Measurements from ENCODE around the gene ZNF503.

ZNF503 gene, protein sequence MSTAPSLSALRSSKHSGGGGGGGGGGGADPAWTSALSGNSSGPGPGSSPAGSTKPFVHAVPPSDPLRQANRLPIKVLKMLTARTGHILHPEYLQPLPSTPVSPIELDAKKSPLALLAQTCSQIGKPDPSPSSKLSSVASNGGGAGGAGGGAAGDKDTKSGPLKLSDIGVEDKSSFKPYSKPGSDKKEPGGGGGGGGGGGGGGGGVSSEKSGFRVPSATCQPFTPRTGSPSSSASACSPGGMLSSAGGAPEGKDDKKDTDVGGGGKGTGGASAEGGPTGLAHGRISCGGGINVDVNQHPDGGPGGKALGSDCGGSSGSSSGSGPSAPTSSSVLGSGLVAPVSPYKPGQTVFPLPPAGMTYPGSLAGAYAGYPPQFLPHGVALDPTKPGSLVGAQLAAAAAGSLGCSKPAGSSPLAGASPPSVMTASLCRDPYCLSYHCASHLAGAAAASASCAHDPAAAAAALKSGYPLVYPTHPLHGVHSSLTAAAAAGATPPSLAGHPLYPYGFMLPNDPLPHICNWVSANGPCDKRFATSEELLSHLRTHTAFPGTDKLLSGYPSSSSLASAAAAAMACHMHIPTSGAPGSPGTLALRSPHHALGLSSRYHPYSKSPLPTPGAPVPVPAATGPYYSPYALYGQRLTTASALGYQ

DNA sequence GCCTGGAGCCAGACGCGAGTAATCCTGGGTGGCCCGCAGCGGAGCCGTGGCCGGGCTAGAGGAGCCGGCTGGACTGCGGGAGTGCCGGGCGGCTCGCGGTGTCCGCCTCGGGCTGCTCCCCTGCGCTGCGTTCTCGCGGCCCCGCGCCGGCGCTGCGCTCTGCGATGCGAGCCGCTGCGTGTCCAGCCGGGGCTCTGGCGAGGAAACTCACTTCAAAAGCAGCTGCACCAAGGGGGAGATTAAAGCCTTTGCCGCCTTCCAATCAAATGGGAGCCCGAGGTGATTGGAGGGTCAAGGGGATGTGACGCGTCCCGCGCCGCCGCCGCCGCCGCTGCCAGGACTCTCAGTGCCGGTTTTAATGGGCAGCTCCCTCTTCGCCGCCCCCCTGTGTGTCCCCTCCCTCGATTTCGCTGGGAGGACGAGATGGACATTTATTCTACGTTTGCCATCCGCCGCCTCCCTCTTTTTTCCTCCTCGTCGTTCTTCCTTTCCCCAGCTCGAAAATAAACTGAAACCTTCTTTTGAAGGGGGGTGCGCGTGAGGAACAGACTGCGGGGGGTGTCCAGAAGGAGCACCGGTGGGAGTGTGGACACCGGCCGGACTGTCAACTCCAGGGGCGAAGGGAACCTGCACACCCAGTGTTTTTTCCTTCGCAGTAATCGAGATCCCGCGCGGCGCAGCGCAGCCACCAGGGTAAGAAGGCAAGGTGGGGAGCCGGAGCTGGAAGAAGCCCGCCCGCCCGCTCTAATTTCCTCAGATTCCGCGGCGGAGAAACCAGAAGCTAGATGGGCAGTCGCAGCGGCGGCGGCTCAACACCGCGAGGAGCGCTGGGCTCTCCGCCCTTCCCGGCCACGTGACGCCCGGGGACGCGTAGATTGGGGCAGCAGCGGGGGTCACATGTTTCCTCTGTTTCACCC, at the start of gene ZNF503:
Gene ZNF503, minus strand, starts transcription at position 196 of the 917 bp plus-strand sequence. CDS start 345 bp downstream, outside the sequence.
- DNase-seq: peak; percentile 35

DNA sequence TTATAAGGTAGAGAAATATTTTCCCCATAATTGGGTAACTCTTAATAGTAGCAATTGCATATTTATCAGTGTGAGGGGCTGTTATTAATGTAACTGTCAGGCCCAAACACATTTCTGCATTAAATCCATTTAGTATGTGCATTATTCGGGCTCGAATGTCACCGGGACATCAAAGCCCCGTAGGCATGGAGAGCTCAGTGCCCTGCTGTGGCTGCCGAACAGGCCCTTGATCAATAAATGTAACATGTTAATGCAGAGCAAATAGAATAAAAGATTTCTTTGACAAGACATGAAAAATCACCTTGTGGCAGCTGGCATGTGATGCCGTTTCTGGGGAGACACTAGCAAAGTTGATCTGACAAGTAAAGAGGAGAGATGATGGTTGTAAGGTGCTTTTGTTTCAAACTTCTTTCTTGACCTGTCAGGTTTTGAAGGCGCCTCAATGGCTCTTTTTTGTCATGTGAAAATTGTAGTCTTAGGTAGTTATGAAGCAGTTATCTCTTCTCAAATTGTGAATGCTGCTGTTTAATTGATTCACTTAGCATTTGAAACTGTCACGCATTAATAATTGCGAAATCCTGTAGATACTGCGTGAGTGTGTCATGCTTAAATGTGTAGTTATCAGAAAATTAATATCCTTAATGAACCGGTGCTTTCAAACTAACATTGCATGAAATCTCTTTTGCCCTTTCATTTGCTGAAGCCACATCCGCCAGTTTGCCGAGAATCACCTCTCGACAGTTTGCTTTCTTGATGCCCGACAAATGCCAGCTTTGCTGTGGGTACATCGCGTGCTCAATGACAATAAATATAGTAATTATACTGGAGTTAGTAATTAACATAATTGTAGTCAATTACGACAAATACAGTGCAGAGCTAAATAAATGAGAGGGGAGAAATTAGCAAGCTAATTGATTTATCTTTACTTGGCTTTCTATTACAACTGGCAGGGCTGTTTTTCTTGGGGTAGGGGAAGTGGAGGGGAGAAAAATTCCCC, 49.4 kb upstream of the ZNF503 start:
- no peak for DNase-seq

DNA sequence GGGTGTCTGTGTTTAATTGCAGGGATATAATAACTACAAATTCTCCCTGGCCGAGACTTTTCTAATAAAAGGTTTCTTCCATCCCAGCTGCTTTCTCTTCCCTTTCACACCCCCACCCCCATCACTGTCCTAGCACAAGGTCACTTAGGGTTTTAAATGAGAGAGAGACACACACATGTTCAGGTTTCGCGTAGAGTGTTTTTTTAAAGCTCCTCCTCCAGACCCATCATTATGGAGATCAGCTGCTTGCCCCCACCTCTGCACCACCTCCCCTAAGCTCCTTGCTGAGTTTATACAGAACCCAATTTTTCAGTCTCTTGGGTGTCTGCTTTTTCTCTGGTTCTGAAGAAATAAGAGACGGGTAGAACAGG, 48.5 kb upstream of the ZNF503 start:
- no peak for DNase-seq

DNA sequence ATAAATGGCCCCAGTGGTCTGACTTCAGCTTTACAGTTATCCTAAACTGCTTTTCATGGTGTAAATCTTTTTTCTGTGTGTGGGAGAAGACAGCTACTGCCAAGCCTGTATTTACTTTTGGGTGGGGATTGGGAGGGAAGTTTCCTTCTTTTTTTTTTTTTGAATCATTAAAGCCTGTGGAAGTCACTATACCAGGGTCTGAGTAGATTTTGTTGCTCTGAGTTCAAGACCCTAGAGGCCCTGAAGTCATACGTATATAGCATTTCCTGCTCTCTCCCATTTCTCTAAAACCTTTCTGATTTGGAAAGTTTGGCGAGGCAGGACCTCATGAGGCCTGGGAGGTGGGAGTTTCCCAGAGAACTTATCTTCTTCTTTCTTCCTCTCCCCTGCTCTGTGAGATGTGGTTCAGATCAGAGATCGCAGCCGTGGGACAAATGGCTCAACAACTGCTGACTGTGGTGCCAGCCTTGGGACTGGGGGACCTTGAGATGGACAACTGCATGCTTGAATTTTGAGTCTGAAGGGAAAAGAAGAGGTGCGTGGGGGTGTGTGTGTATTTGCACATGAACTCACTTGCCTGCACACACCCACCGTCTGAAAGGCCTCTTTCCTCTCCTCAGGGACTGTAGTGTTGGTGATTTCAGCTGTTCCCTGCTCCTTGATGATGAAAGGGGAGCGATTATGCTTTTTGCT, 48.0 kb upstream of the ZNF503 start:
- no peak for DNase-seq

DNA sequence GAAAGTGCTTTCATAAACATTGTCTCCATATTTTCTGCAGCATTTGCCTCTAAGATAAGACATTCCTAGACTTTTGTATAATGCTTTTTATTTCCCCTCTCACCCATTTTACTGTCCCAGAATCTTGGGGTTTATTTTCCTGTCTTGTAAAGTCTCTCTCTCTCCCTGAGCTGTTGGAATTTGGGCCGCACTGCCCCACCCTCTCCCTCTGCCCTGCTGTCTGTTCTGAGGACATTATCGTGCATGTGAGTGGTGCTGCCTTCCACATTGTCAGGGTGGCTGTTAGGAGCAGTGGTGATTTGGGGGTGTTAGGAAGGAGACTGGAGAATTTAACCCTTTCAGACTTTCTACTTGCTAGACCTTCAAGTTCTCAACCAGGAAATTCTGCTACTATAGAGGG, 46.6 kb upstream of the ZNF503 start:
- DNase-seq: no peak

DNA sequence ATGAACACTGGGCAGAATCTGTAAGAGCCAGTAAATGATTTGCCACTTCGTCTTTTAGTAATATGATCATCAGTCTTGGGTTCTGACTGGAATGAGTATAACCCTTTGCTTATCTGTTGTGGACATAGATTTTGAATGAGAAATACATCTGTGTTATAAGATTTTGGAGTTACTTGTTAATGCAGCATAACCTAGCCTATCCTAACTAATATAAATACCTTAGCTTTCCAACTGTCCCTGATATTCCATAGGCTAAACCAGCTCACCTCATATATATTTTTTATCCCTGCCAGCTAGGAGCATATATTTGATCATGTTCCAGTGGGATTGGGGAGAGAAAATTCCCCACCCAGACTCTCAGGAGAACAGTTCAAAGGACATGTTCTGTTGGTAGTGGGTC, 44.9 kb upstream of the ZNF503 start:
- DNase-seq: no peak

DNA sequence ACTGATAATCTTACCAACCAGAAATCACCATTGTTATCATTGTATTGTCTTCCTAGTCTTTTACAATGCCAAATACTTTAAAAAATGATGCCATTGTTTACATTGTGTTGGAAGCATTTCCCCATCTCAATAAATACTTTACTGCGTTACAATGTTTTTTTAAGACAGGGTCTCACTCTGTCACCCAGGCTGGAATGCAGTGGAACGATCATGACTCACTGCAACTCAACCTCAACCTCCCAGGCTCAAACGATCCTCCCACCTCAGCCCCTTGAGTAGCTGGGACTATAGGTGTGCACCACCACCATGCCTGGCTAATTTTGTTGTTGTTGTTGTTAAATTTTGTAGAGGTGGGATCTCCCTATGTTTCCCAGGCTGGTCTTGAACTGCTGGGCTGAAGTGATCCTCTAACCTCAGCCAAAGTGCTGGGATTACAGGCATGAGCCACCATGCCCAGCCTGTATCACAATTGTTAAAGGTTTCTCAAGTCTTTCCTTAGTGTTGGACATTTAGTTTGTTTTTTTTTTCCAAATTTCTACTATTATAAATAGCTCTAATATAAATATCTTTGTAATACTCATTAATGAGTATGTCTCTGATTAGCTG, 43.3 kb upstream of the ZNF503 start:
- no peak for DNase-seq

DNA sequence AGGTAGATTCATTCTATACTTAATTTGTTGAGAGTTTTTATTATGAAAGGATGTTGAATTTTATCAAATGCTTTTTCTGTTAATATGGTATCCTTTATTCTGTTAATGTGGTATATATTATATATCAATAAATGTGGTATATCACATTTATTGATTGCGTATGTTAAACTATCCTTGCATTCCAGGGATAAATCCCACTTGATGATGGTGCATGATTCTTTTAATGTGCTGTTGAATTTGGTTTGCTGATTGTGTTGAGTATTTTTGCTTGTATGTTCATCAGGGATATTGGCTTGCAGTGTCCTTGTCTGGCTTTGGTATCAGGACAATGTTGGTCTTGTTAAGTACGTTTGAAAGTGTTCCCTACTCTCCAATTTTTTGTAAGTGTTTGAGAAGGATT, 41.8 kb upstream of the ZNF503 start:
- no peak for DNase-seq

DNA sequence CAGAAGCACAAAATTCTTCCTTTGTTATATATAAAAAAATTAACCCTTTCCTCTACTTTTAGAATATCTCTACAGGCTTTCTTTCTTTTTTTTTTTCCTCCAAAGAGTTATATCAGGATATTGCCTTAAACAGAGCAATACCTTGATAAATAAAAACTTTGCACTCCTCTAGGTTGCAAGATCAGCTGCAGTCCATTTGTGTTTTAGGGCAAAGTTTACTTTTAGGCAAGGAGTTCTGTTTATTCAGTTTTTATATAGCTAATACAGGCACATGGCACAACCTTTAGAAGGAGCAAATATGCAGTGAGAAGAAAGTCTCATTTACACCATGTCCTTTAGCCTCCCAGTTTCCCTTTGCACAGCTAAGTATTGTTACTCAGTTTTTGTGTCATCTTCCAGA, 40.1 kb upstream of the ZNF503 start:
- no peak for DNase-seq

DNA sequence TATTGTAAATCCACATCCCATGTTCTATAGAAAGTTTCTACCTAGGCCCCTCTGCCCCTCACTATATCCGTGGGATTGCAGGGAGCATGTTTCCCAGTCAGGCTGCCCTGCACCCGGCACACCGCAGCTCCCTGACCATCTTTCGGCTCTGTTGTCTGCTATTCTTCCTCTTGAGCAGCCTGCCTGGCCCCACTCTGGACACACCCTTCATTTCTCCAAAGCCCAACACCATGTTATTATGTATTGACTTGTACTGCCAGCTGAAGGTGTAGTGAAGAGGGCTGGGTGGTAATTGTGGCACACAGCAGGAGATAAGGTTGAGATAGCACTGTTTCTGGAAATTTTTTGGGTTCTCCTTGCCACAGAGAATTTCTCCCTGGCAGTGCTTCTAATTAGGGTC, 39.6 kb upstream of the ZNF503 start:
- no peak for DNase-seq

DNA sequence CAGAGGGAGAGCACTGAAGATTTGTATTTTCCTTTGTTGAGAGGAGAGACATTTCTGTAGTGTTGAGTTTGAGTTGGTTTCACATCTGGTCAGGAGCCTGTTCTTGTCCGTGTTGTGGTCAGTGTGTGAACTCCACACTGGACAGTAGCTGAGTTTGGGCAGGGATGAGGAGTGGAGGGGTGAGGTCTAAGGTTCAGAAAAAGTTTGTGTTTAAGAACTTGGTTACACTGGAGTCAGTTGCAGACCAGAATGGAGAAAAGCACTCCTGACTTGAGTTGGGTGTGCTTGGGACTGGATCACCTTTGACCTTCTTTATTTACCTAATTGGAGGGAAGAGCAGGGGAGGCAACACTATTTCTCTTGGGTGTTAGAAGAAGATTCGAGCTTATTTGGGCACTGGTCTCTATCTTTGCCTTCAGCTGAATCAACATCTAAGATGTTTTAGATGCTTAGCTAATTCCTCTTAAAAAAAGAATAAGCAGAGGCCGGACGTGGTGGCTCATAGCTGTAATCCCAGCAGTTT, 38.8 kb upstream of the ZNF503 start:
- no peak for DNase-seq

DNA sequence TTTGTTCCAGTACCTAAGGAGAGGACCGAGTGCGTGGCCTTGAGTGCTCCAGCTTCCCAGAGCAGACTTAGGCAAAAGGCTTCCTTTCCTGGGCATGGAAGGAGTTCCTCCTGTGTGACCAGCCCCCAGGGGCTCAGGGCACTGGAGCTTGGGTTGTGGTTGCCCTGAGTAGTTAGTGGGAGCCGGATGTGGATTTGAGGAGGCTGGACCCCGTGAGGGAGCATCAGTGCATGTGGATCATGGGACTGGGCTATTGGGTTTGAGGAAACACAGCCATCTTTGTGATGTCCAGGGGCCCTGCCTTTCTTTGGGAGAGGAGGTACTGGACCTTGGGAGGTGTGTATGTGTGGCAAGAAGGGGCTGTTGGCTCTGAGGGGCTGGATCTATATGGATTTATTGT, 38.2 kb upstream of the ZNF503 start:
- DNase-seq: no peak

DNA sequence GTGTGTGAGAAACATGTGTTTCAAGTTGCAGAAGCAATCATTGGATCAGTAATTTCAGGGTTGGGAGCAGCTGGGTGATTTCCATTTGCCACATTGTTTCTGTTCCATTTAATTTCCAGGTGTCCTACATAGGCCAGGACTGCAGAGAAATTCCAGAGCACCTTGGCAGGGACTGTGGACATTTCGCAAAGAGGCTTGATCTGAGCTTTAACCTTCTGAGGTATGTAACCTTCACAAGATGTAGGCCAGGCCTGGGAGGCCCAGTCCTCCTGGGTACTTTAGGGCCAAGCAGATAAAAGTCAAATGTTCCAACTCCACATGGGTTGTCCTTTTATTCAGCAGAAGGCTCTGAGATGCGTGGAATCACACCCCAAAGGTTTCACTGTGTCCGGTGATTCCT, 36.7 kb upstream of the ZNF503 start:
- no peak for DNase-seq

DNA sequence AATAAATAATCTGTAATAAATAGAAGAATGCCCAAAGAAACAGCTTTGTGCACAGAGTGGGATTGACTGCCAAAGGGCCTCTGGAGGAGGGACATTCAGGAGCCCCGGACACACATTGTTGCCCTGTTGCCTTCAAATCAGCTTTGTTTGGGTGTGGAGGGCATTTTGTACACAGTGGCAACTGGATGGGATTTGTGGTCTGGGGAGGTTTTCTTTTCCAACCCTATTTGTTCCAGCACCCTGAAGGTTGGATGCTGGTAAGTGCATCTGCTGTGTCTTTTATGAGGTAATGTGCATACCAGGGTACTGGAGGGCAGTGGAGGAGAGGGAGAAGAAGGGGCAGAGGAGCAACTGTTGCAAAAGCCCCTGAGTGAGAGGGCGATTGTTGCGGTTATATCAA, 36.1 kb upstream of the ZNF503 start:
- DNase-seq: no peak

DNA sequence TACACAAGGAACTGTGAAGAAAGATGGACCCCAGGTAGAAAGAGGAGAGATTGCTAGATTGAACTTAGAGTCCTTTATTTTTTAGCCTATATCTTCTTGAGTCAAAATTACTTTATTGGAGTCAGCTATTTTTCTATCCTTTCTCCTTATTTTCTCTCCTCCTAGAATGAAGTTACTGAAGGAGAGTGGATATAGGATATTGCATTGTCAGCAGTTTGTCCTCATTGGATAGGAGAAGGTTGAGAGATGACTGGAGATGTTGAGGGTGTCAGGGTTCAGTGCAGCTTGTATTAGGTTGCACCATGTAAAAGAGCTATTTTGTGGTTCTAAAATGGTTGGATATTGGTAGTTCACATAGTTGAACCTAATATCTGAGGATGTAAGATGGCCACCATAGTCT, 35.3 kb upstream of the ZNF503 start:
- no peak for DNase-seq

DNA sequence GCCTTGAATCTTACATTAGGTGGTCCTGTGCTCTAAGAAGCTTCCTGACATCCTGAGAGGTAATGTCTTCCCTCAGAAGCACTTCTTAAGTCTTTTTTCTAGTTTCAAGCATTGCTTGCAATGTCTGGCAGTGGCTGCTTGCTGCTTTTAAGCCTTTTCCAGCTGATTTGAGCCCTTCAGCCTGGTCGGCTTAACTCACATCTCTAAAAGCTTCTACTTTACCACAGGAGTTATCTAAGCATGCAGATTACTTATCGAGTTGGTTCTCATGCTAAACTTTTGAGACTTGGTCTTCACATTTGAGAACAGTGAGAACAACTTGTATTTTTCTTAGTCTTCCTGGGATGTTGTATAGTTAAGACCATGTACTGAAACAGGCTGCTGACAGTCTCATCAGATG, 33.7 kb upstream of the ZNF503 start:
- no peak for DNase-seq

DNA sequence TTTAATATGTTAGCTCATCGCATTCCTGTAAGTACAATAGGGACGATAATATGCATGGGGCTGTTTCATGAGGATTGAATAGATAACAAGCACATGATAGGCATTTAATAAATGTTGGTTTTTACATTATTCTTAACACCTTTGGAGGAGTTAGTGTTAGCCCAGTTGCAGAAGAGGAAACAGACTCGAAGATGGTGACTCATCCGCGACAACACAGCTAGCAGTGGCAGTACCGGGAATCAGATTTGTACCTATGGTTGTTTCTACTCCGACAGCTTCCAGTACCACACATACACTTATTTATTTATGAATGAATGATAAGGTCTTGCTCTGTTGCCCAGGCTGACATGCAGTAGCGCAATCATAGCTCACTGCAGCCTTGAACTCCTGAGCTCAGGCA, 32.7 kb upstream of the ZNF503 start:
- DNase-seq: no peak

DNA sequence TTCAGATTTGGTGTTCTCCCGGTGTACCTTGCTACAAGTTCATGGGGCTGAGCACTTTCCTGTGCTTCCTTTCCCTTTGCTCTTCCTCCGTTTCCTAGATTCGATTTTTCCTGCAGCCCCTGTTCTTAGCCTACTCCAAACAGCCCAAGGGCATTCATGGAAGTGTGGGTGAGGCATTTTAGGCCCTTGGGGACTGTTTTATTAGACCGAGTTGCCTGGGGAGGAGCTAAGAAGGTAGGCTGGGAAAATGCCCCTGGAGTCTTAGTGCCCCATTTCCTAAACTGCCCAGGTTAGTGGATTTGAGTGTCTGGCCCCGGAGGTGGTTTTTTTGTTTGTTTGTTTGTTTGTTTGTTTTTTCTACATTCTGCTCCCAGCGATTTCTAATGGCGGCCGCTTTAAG, 31.7 kb upstream of the ZNF503 start:
- DNase-seq: no peak

DNA sequence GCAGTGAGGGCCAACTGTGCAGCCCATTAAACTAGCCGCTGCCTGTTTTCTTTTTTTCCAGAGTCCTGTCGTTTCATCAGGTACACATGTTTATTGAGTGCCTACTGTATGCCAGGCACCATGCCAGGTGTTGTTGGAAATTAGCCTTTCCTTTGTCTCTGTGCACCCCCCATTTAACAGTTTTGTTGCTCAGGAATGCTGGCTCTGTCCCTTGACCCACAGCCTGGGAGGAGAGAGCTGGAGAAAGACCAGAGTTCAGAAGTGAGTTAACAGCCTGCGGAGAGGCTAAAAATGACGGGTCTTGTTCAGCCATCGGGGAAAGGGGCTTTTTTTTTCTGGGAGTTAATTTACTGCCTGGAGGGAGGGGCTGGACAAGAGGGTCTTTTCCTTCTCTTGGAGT, 31.2 kb upstream of the ZNF503 start:
- no peak for DNase-seq

DNA sequence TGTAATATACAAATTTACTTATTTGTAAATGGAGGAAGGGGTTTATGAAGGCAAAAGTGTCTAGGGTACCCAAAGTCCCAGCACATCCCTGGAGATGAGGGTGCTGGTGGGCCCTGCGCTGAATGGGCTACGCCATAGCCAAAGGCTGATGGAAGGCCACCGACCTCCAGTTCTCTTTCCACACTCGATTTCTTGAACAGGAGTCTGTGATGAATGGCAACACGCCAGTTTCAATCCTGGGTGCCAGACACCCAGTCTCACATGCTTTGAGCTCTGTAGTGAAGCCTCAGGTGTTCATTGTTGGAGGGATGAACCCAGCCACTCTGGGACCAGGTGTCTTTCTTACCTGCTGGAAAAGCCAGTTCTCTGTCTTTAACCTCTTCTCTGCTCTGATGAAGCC, 30.6 kb upstream of the ZNF503 start:
- DNase-seq: no peak
